ENCODE measurements around the gene HABP2.

Gene HABP2

DNA sequence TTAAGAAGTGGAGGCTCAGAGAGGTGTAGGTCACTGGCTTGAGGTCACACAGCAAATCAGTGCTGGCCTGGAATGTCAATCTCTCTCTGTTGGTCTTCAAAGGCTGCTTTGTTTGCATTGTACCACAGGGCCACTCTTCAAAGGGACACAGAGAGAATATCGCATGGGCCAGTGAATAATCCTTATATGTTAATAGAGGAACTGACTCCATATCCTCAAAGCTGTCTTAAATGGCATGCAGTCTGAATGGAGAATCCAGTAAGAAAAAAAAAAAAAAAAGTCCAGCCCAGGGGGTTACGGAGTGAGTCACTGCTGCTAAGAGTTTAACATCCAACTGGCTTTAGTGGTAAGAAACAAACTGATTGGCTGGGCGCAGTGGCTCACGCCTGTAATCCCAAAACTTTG, 56.9 kb downstream of the HABP2 start:
- H2AFZ ChIP-seq (ENCODE audit: low read depth) = no peak overlapping the region
- no peak overlapping the region for H3K27ac ChIP-seq
- no peak overlapping the region for H3K9ac ChIP-seq
- no peaks in the 10 kb centered on the region for H3K4me1 ChIP-seq (ENCODE audit: low read depth, poor library complexity, severe bottlenecking)
- H3K27me3 ChIP-seq (ENCODE audit: insufficient read depth, low read depth) = no peaks in the 10 kb centered on the region
- no peak overlapping the region for H3K4me2 ChIP-seq
- no peaks in the 10 kb centered on the region for H3K36me3 ChIP-seq (ENCODE audit: insufficient read depth)
- no peaks in the 10 kb centered on the region for H3K79me2 ChIP-seq (ENCODE audit: insufficient read depth, low read depth)
- H3K4me3 ChIP-seq (IDR thresholded peaks at IDR 0.05; ENCODE audit: insufficient read depth, low read depth, low read length) = no peak overlapping the region
- no peaks in the 10 kb centered on the region for H4K20me1 ChIP-seq (ENCODE audit: insufficient read depth)
- TF ChIP-seq, protein P1, sequence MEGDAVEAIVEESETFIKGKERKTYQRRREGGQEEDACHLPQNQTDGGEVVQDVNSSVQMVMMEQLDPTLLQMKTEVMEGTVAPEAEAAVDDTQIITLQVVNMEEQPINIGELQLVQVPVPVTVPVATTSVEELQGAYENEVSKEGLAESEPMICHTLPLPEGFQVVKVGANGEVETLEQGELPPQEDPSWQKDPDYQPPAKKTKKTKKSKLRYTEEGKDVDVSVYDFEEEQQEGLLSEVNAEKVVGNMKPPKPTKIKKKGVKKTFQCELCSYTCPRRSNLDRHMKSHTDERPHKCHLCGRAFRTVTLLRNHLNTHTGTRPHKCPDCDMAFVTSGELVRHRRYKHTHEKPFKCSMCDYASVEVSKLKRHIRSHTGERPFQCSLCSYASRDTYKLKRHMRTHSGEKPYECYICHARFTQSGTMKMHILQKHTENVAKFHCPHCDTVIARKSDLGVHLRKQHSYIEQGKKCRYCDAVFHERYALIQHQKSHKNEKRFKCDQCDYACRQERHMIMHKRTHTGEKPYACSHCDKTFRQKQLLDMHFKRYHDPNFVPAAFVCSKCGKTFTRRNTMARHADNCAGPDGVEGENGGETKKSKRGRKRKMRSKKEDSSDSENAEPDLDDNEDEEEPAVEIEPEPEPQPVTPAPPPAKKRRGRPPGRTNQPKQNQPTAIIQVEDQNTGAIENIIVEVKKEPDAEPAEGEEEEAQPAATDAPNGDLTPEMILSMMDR (conservative IDR thresholded peaks at IDR 0.05; ENCODE audit: low read depth, low read length) = no peak

DNA sequence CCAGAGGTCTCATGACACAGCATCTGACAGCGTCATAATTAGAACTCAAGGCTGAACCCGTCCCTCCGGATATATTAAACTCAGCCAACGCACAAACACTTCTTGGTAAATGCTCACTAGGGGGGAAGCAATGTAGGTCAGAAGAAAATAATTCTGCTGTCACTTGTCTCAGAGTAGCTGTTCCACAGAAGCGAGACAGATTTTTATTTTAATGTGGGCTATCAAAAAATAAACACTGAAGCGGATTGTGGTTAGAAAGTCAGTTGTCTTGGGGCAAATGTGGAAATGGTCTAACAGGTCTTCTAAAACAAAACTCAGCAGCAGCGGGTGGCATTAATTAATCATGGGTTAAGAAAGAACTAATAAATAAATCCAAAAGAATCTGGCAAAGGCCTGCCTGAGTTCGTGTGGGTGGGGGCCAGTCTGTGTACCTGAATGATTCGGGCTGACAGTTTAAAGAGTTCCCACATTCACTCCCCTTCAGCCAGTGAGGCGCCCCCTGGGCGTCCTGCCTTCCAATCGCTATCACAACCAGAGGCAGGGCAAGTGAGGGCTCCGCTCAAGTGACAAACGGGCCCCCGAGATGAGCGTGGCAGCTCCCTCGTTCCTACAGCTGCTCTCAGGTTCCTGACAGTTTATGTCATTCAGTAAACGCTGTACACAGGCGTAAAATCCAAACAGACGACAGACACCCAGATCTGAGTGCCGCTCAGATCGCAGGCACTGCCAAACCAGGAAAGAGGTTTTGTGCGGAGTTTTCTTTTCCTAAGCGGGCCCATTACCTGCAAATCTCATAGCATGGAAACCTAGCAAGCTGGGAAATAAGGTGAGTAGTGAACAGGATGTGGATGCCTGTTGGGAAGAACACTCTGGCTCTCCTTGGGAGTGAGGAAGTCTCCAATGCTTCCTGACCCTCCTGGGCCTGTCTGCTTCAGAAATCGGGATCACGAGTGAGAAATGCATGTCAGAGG, 58.1 kb downstream of the HABP2 start:
- no peaks in the 10 kb centered on the region for H3K27me3 ChIP-seq (ENCODE audit: insufficient read depth, low read depth)
- H3K4me2 ChIP-seq = no peak overlapping the region
- no peaks in the 10 kb centered on the region for H3K4me1 ChIP-seq (ENCODE audit: low read depth, poor library complexity, severe bottlenecking)
- no peaks in the 10 kb centered on the region for H3K79me2 ChIP-seq (ENCODE audit: insufficient read depth, low read depth)
- TF ChIP-seq, protein P1 (conservative IDR thresholded peaks at IDR 0.05; ENCODE audit: low read depth, low read length) = no peak
- no peak overlapping the region for H3K27ac ChIP-seq
- no peak overlapping the region for H2AFZ ChIP-seq (ENCODE audit: low read depth)
- H3K4me3 ChIP-seq (IDR thresholded peaks at IDR 0.05; ENCODE audit: insufficient read depth, low read depth, low read length) = no peak overlapping the region
- H3K9ac ChIP-seq = no peak overlapping the region
- H3K36me3 ChIP-seq (ENCODE audit: insufficient read depth) = no peaks in the 10 kb centered on the region
- H4K20me1 ChIP-seq (ENCODE audit: insufficient read depth) = no peaks in the 10 kb centered on the region

GRCh38 chr10:113612154-113612553, 59.3 kb downstream of the HABP2 start:
- no peaks in the 10 kb centered on the region for H4K20me1 ChIP-seq (ENCODE audit: insufficient read depth)
- H3K4me1 ChIP-seq (ENCODE audit: low read depth, poor library complexity, severe bottlenecking) = no peaks in the 10 kb centered on the region
- H3K9ac ChIP-seq = no peak overlapping the region
- H2AFZ ChIP-seq (ENCODE audit: low read depth) = no peak overlapping the region
- no peaks in the 10 kb centered on the region for H3K36me3 ChIP-seq (ENCODE audit: insufficient read depth)
- no peaks in the 10 kb centered on the region for H3K79me2 ChIP-seq (ENCODE audit: insufficient read depth, low read depth)
- TF ChIP-seq, protein P1 (conservative IDR thresholded peaks at IDR 0.05; ENCODE audit: low read depth, low read length) = no peak
- no peak overlapping the region for H3K27ac ChIP-seq
- H3K4me2 ChIP-seq = no peak overlapping the region
- H3K4me3 ChIP-seq (IDR thresholded peaks at IDR 0.05; ENCODE audit: insufficient read depth, low read depth, low read length) = no peak overlapping the region
- H3K27me3 ChIP-seq (ENCODE audit: insufficient read depth, low read depth) = no peaks in the 10 kb centered on the region

DNA sequence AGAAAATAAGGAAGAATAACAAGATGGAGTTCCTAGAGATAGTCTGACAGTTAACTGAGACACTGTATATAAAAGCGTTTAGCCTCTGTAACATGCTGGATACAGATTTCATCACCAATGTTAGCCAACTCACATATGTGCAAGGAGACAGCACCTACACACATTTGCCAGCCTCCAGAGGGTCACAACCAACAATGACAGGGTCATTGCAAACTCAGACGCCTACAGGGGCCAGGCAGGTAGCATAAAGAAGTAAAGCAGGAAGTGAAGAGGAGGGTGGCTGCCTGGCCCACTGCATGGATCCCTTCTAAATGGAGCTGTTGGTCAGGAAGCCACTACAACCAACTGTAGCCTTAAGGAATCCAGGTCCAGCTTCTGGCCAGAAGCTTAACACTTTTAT, 60.6 kb downstream of the HABP2 start:
- Histone ChIP-seq H3K79me2 (ENCODE audit: insufficient read depth, low read depth) (no peaks in the 10 kb centered on the region), H4K20me1 (ENCODE audit: insufficient read depth) (no peaks in the 10 kb centered on the region), H3K36me3 (ENCODE audit: insufficient read depth) (no peaks in the 10 kb centered on the region), H2AFZ (ENCODE audit: low read depth) (no peak overlapping the region), H3K4me3 (IDR thresholded peaks at IDR 0.05; ENCODE audit: insufficient read depth, low read depth, low read length) (no peak overlapping the region), H3K4me1 (ENCODE audit: low read depth, poor library complexity, severe bottlenecking) (no peaks in the 10 kb centered on the region), H3K27me3 (ENCODE audit: insufficient read depth, low read depth) (no peaks in the 10 kb centered on the region), H3K9ac (no peak overlapping the region), H3K27ac (no peak overlapping the region), H3K4me2 (no peak overlapping the region)
- TF ChIP-seq, protein P1 (conservative IDR thresholded peaks at IDR 0.05; ENCODE audit: low read depth, low read length) = no peak
